Endothelial cell of umbilical vein (primary cell): ENCODE measurements around the gene CEACAM3. TPM values are rescaled to one million over a fixed set of nuclear protein-coding genes. Genes with fewer than 3 reads are reported as not detected.

Experiments used
- BruUV-seq: library from RNA; stranded (reverse); fragments of 400-500 nt; replicated peaks from 2 replicates; lab custom pipeline; 2021; lab: Mats Ljungman, UMichigan
- CTCF ChIA-PET: fragments of 300-600, 350-600 bp; sonication (Branson Sonifier 250); formaldehyde crosslinking; loops from one replicate; lab custom pipeline; 2021; ENCODE audit warnings: antibody characterized with exemption, inconsistent platforms; lab: Charles Lee
- POLR2A ChIA-PET: fragments of 300-600, 350-600 bp; sonication (Branson Sonifier 250); formaldehyde crosslinking; loops from one replicate; lab custom pipeline; 2021; ENCODE audit warnings: antibody characterized with exemption, inconsistent platforms; lab: Charles Lee
- DNase-seq: peaks from one replicate; pipeline ENCODE4 v3.0.0-alpha.2; 2011; ENCODE audit warnings: low read depth, low spot score
- FAIRE-seq: peaks from 2 replicates; lab custom pipeline; 2011; peaks lifted over from hg19 to GRCh38; lab: Jason Lieb, UNC
- H2AFZ ChIP-seq: 2 replicates; pipeline ENCODE4 v1.6.0; 2012; ENCODE audit warnings: low read depth, low read length, control low read depth, inconsistent platforms
- H3K27ac ChIP-seq: 2 replicates; pipeline ENCODE4 v1.5.1; 2011; ENCODE audit warnings: low read depth, mild to moderate bottlenecking, control low read depth, low read length, moderate library complexity; ENCODE audit not compliant: insufficient read depth
- H3K27me3 ChIP-seq, 2 experiments: 2 replicates each; pipeline versions ENCODE4 v1.6.0 to v1.6.1; 2011; ENCODE audit warnings: low read length in 2 of 2, mixed read lengths in 1 of 2; ENCODE audit not compliant: control insufficient read depth in 2 of 2, insufficient read depth in 2 of 2
- H3K36me3 ChIP-seq, 2 experiments: 2 replicates in 1 of 2; 3 replicates in 1 of 2; pipeline ENCODE4 v1.5.1; 2011; ENCODE audit warnings: low read length in 2 of 2, mild to moderate bottlenecking in 1 of 2, moderate library complexity in 1 of 2; ENCODE audit not compliant: control insufficient read depth in 2 of 2, insufficient read depth in 2 of 2; ENCODE audit errors: extremely low read depth in 1 of 2
- H3K4me1 ChIP-seq: 3 replicates; pipeline ENCODE4 v1.5.1; 2011; ENCODE audit warnings: mild to moderate bottlenecking, low read length; ENCODE audit not compliant: control insufficient read depth, insufficient read depth; ENCODE audit errors: extremely low read depth
- H3K4me2 ChIP-seq: 2 replicates; pipeline ENCODE4 v1.6.1; 2011; ENCODE audit warnings: low read length, control low read depth, mixed read lengths; ENCODE audit not compliant: insufficient read depth
- H3K4me3 ChIP-seq, 3 experiments: fragments of 200-600 bp in 1 of 3; sonication (generic), shearing (Covaris generic) in 1 of 3; replicated peaks in 1 of 3; 2 replicates each; pipeline ENCODE4 v1.5.1; 2011 to 2016; ENCODE audit warnings: control low read depth in 3 of 3, low read length in 3 of 3, mild to moderate bottlenecking in 2 of 3, inconsistent platforms in 1 of 3, low read depth in 1 of 3, moderate library complexity in 1 of 3; ENCODE audit not compliant: insufficient read depth in 1 of 3
- H3K79me2 ChIP-seq: 2 replicates; pipeline ENCODE4 v1.6.0; 2012; ENCODE audit warnings: low read length, inconsistent platforms; ENCODE audit not compliant: control insufficient read depth, insufficient read depth
- H3K9ac ChIP-seq: replicated peaks from 2 replicates; pipeline ENCODE3; 2011; ENCODE audit warnings: low read length, control low read depth; ENCODE audit not compliant: insufficient read depth; ENCODE audit errors: extremely low read depth
- H3K9me1 ChIP-seq: replicated peaks from 3 replicates; pipeline ENCODE4 v1.6.0; 2011; ENCODE audit warnings: mild to moderate bottlenecking, low read length; ENCODE audit not compliant: control insufficient read depth, insufficient read depth; ENCODE audit errors: extremely low read depth
- H3K9me3 ChIP-seq: replicated peaks from 2 replicates; pipeline ENCODE4 v1.5.1; 2012; ENCODE audit warnings: low read length, inconsistent platforms; ENCODE audit not compliant: control insufficient read depth, insufficient read depth
- H4K20me1 ChIP-seq: replicated peaks from 2 replicates; pipeline ENCODE3; 2011; ENCODE audit warnings: mild to moderate bottlenecking, low read length; ENCODE audit not compliant: control insufficient read depth, insufficient read depth; ENCODE audit errors: extremely low read depth
- EZH2 ChIP-seq: IDR thresholded peaks from 2 replicates; pipeline ENCODE4 v1.6.1; 2012; ENCODE audit warnings: borderline replicate concordance, low read depth, mild to moderate bottlenecking, moderate library complexity, low read length, inconsistent platforms; ENCODE audit not compliant: severe bottlenecking
- FOS ChIP-seq: IDR thresholded peaks from 2 replicates; pipeline ENCODE4 v1.6.1; 2011; ENCODE audit warnings: mild to moderate bottlenecking, low read length, moderate library complexity, borderline replicate concordance; ENCODE audit not compliant: insufficient read depth
- GATA2 ChIP-seq: IDR thresholded peaks from 2 replicates; pipeline ENCODE4 v1.7.0; 2011; ENCODE audit warnings: low read depth, mild to moderate bottlenecking, moderate library complexity, mixed read lengths, low read length; ENCODE audit not compliant: insufficient read length, insufficient read depth
- JUN ChIP-seq: IDR thresholded peaks from 2 replicates; pipeline ENCODE4 v1.6.1; 2011; ENCODE audit warnings: borderline replicate concordance, low read depth; ENCODE audit not compliant: insufficient read length, insufficient read depth
- MYC ChIP-seq: IDR thresholded peaks from one replicate; pipeline ENCODE4 v1.6.1; 2011; ENCODE audit warnings: mild to moderate bottlenecking, low read depth, low read length
- POLR2A ChIP-seq: IDR thresholded peaks from 2 replicates; pipeline ENCODE4 v1.6.1; 2012; ENCODE audit warnings: low read depth, mild to moderate bottlenecking, control low read depth, low read length
- POLR2AphosphoS5 ChIP-seq: IDR thresholded peaks from 2 replicates; pipeline ENCODE4 v1.6.1; 2012; ENCODE audit warnings: low read depth, mild to moderate bottlenecking, control low read depth, low read length, moderate library complexity; ENCODE audit not compliant: insufficient read depth
- dilution Hi-C: fragments of 300-500 bp; cut with MboI; formaldehyde crosslinking; loops from one replicate; pipeline ENCODE4 v1.15.0; 2019; ENCODE audit warnings: low sequenced_read_pairs; ENCODE audit not compliant: extremely low pct_ligation_motif_present
- intact Hi-C: fragments of 100-400 bp; cut with micrococcal nuclease; formaldehyde crosslinking; loops from one replicate; pipeline ENCODE4 v1.10.0; 2022
- polyA plus RNA-seq, 4 experiments: library from polyadenylated mRNA; depleted of rRNA in 3 of 4; stranded (reverse) in 3 of 4; unstranded in 1 of 4; fragments of >200 nt; gene quantifications; 2 replicates each; pipeline versions ENCODE4 v1.2.1 to v1.2.3, GENCODE V29; 2011 to 2012; ENCODE audit warnings: missing spikeins in 1 of 4
- total RNA-seq: library from RNA; stranded (reverse); gene quantifications from 2 replicates; pipeline ENCODE4 v1.2.3, GENCODE V29; 2021
- TF ChIP-seq, protein P1 (sequence below), 2 donors: IDR thresholded peaks; 1 replicate in 1 of 2; 2 replicates in 1 of 2; pipeline ENCODE4 v1.5.1; 2011; ENCODE audit warnings: low read length in 2 of 2, mild to moderate bottlenecking in 2 of 2, moderate library complexity in 2 of 2, control low read depth in 1 of 2, inconsistent platforms in 1 of 2, low read depth in 1 of 2; ENCODE audit not compliant: insufficient read depth in 1 of 2; ENCODE audit errors: extremely low read depth in 1 of 2
- TF ChIP-seq, protein P2 (sequence below): IDR thresholded peaks from 2 replicates; pipeline ENCODE4 v1.6.1; 2011; ENCODE audit not compliant: insufficient read depth, insufficient read length

Gene CEACAM3
- total and polyA plus RNA-seq, 2 donors (not counting 3 experiments of a cell fraction or from before 2014, with no cell fraction given), result not detected

DNA sequence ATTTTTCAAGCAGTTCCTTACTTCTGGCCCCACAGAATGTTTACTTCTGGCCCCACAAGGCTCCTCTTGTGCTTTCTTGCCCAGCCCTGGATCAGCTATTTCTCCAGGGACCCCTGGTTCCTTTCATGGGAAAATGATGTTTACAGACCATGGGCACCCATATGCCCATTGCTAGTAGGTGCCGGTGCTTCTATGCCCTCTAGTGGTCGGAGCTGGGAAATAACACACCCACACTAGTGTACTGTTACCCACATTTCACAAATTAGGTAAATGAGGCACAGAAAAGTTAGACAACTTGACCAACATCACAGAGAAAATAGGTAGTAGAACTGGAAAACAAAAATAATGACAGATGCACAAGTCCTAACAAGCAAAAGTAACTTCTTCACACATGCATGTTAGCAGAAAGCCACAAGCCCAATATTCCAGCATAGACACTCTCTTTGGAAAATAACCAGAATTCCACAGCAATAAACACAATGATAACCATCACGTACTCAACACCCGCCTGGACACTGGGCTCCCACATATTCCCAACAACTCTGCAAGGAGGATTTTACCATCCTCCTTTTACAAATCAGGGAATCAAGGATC is 42.4 kb upstream of the CEACAM3 start:
- Histone ChIP-seq H3K9me3 (no peaks in the 10 kb centered on the region), H3K4me3 (no peak overlapping the region), H2AFZ (no peak overlapping the region), H3K4me1 (no peaks in the 10 kb centered on the region), H4K20me1 (no peaks in the 10 kb centered on the region), H3K27ac (no peak overlapping the region), H3K79me2 (no peaks in the 10 kb centered on the region), H3K36me3 (no peaks in the 10 kb centered on the region), H3K9me1 (no peaks in the 10 kb centered on the region), H3K27me3 (peaks cover 0 to 3% of the 10 kb centered on the region in 2 experiments), H3K9ac (no peak overlapping the region), H3K4me2 (no peak overlapping the region)
- peak; percentile 93 for FAIRE-seq
- TF ChIP-seq, protein P1, sequence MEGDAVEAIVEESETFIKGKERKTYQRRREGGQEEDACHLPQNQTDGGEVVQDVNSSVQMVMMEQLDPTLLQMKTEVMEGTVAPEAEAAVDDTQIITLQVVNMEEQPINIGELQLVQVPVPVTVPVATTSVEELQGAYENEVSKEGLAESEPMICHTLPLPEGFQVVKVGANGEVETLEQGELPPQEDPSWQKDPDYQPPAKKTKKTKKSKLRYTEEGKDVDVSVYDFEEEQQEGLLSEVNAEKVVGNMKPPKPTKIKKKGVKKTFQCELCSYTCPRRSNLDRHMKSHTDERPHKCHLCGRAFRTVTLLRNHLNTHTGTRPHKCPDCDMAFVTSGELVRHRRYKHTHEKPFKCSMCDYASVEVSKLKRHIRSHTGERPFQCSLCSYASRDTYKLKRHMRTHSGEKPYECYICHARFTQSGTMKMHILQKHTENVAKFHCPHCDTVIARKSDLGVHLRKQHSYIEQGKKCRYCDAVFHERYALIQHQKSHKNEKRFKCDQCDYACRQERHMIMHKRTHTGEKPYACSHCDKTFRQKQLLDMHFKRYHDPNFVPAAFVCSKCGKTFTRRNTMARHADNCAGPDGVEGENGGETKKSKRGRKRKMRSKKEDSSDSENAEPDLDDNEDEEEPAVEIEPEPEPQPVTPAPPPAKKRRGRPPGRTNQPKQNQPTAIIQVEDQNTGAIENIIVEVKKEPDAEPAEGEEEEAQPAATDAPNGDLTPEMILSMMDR (IDR thresholded peaks at IDR 0.05; ENCODE audit: extremely low read depth in 1 of 2, insufficient read depth in 1 of 2, low read depth in 1 of 2, low read length in 2 of 2), result peak; percentile 62 to 73
- no peak for TF ChIP-seq JUN
- dilution Hi-C loops, result no loop called here
- DNase-seq, result peak; percentile 30
- intact Hi-C loops, result loop anchor here (1.0 kb wide), 1 partner anchor 31 kb away; no protein-coding TSS in a partner anchor
- no TSS peak for BruUV-seq
- POLR2A ChIA-PET, result no interaction called here
- CTCF ChIA-PET, result interaction anchor here (1.0 to 3.3 kb wide), 23 partner anchors 9 to 718 kb away, joined by 3 to 43 read pairs (median 7); partner anchors contain the start of gene CEACAM3

DNA sequence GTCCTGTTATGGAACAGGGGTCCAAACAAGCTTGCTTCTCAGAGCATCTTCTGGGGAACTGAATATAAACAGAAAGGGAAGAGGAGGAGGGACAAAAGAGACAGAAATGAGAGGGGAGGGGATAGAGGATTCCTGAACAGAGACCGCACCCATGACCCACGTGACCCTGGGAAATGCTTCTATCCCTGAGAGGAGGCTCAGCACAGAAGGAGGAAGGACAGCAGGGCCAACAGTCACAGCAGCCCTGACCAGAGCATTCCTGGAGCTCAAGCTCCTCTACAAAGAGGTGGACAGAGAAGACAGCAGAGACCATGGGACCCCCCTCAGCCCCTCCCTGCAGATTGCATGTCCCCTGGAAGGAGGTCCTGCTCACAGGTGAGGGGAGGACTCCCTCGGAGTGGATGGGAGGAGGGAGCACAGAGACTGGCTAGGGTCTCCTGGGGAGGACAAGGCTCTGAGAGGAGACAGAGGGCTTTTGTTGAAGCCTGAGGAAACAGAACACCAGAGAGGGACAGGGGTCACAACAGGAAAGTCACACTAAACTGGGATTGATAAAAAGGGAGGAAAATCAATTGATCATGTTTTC is 41.0 kb upstream of the CEACAM3 start, which contains the start of gene CEACAM6:
TSS of gene CEACAM6 (plus strand) at position 203 of the 586 bp plus-strand sequence. CDS start at position 312, 109 bp downstream.
- Histone ChIP-seq H3K4me1 (no peaks in the 10 kb centered on the region), H3K4me3 (no peak within 1 kb of the TSS), H3K36me3 (no peaks in the 10 kb centered on the region), H3K27ac (no peak within 1 kb of the TSS), H4K20me1 (no peaks in the 10 kb centered on the region), H3K27me3 (peaks cover 0 to 3% of the 10 kb centered on the region in 2 experiments), H3K9me3 (no peaks in the 10 kb centered on the region), H2AFZ (no peak within 1 kb of the TSS), H3K79me2 (no peaks in the 10 kb centered on the region), H3K9me1 (no peaks in the 10 kb centered on the region), H3K9ac (no peak within 1 kb of the TSS), H3K4me2 (no peak within 1 kb of the TSS)
- intact Hi-C loops (no loop called here), dilution Hi-C loops (no loop called here)
- POLR2A ChIA-PET, result no interaction called here
- no peak for FAIRE-seq
- TF ChIP-seq POLR2A, result no peak
- no peak for TF ChIP-seq MYC
- TF ChIP-seq FOS, result no peak
- TF ChIP-seq EZH2, result no peak
- no peak for TF ChIP-seq JUN
- TF ChIP-seq, protein P2, sequence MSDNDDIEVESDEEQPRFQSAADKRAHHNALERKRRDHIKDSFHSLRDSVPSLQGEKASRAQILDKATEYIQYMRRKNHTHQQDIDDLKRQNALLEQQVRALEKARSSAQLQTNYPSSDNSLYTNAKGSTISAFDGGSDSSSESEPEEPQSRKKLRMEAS, result no peak
- TF ChIP-seq, protein P1 (IDR thresholded peaks at IDR 0.05; ENCODE audit: extremely low read depth in 1 of 2, insufficient read depth in 1 of 2, low read depth in 1 of 2, low read length in 2 of 2), result no peak
- TF ChIP-seq POLR2AphosphoS5, result no peak
- TF ChIP-seq GATA2, result no peak
- DNase-seq, result no peak
- BruUV-seq, result no TSS peak
- CTCF ChIA-PET, result interaction anchor here (1.2 to 3.3 kb wide), 3 partner anchors 25 to 113 kb away, joined by 7 to 10 read pairs (median 8); no protein-coding TSS in a partner anchor
